SK-N-MC (cell line): ENCODE measurements around the gene MCM7.

Experiments
- DNase-seq: peaks from one replicate; pipeline ENCODE4 v3.0.0-alpha.2; 2011; ENCODE audit warnings: low read depth, low spot score
- H3K27ac ChIP-seq: fragments of 200-600 bp; sonication (generic); 2 replicates; pipeline ENCODE4 v1.5.1; 2016; ENCODE audit warnings: mixed run types
- H3K36me3 ChIP-seq: fragments of 200-600 bp; sonication (generic); 2 replicates; pipeline ENCODE4 v1.6.1; 2017; ENCODE audit warnings: antibody characterized with exemption, low read length, mixed read lengths; ENCODE audit not compliant: insufficient read depth
- H3K4me3 ChIP-seq: fragments of 200-600 bp; sonication (generic); 2 replicates; pipeline ENCODE4 v1.5.1; 2016
- H3K9ac ChIP-seq: fragments of 200-600 bp; sonication (generic); 2 replicates; pipeline ENCODE4 v1.8.0; 2017; ENCODE audit warnings: mixed run types, mixed read lengths; ENCODE audit not compliant: insufficient read length
- H3K9me3 ChIP-seq: fragments of 200-600 bp; sonication (generic); 2 replicates; pipeline ENCODE4 v1.6.1; 2017; ENCODE audit warnings: low read depth, mild to moderate bottlenecking, antibody characterized with exemption, low read length, moderate library complexity, mixed read lengths
- EZH2 ChIP-seq: fragments of 200-600 bp; sonication (generic); IDR thresholded peaks from one replicate; pipeline ENCODE4 v1.6.1; 2017; ENCODE audit warnings: antibody characterized with exemption
- FOXP2 ChIP-seq: optimal IDR thresholded peaks from 2 replicates; pipeline ENCODE3; 2011; ENCODE audit warnings: mild to moderate bottlenecking, moderate library complexity; ENCODE audit not compliant: insufficient read depth; ENCODE audit errors: extremely low read length, control extremely low read depth
- POLR2AphosphoS5 ChIP-seq: IDR thresholded peaks from 2 replicates; pipeline ENCODE4 v1.6.1; 2012; ENCODE audit warnings: mild to moderate bottlenecking, low read depth, low read length, borderline replicate concordance

The MCM7 gene

DNA sequence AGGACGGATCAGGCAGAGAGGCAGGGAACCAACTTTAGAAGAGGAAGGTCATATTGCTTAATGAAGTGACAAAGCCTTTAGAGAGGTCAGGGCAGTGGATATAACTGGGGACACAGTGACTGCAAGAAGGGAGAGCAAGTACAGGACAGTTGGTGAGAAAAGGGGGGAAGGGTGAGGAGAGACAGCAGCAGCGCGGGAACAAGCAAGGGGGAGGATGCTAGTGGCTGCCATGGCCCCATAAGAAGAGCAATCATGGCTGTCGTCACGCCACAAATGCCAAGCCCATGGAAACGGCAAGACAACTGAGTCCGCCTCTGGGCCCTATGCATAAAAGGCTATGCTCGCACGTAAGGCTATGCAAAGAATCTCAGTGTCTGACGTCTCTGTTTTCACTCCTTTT is 28.7 kb downstream of the MCM7 start:
- H3K36me3 ChIP-seq, result peaks cover 90% of the 10 kb centered on the region
- no peak overlapping the region for H3K27ac ChIP-seq
- no peak for DNase-seq
- H3K9me3 ChIP-seq, result peaks cover 63% of the 10 kb centered on the region
- H3K4me3 ChIP-seq, result no peak overlapping the region
- no peak overlapping the region for H3K9ac ChIP-seq
- TF ChIP-seq POLR2AphosphoS5 (no peak), FOXP2 (no peak), EZH2 (no peak)

DNA sequence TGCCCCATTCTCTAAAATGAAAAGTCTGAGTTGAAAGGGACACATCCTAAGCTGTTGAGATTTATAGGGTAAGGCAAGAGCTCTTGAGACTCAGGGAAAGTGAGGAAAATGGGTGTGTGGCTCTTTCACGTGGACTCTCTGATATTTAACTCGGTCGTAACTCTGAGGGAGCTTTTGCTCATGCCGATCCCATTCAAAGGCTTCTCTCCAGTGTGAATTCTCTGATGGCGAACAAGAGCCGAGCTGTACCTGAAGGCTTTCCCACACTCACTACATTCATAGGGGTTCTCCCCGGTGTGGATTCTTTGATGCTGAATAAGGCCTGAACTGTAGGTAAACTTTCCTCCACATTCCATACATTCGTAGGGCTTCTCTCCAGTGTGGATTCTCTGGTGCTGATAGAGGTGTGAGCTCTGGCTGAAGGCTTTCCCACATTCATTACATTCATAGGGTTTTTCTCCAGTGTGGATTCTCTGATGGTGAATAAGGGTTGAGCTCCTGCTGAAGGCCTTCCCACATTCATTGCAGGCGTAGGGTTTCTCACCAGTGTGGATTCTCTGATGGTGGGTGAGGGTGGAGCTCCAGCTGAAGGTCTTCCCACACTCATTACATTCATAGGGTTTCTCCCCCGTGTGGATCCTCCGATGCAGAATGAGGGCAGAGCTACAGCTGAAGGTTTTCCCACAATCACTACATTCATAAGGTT is 30.0 kb downstream of the MCM7 start:
- H3K4me3 ChIP-seq, result peak overlapping the region; percentile 38; the same call in 1 of the 2 replicates
- TF ChIP-seq FOXP2, result no peak
- no peak for TF ChIP-seq EZH2
- TF ChIP-seq POLR2AphosphoS5, result no peak; the same call in 1 of the 2 replicates
- H3K36me3 ChIP-seq, result peaks cover 83% of the 10 kb centered on the region
- H3K9ac ChIP-seq, result no peak overlapping the region
- no peak overlapping the region for H3K27ac ChIP-seq
- peaks cover 55% of the 10 kb centered on the region for H3K9me3 ChIP-seq
- no peak for DNase-seq

DNA sequence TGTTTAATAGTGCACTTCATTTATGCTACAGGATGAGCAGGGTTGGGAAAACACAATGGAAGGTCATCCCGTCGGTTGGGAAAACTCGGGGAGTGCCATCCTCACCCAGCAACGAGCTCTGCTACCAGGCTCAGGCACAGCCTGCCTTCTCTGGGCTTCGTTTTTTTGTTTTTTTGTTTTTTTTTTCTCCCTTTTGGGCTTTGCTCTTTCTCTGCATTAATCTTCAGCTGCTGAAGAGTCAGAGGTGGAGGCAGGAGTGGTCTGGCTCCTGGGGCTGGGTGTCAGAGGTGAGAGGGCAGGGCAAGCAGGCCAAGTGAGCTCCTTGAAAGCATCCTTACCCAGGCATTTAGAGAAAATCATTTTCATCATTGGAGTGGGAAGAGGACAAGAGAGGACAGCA is 31.2 kb downstream of the MCM7 start:
- Histone ChIP-seq H3K27ac (no peak overlapping the region), H3K9me3 (peaks cover 45% of the 10 kb centered on the region), H3K9ac (no peak overlapping the region), H3K4me3 (no peak overlapping the region), H3K36me3 (peaks cover 83% of the 10 kb centered on the region)
- no peak for TF ChIP-seq FOXP2
- no peak for TF ChIP-seq EZH2
- TF ChIP-seq POLR2AphosphoS5, result no peak
- no peak for DNase-seq

DNA sequence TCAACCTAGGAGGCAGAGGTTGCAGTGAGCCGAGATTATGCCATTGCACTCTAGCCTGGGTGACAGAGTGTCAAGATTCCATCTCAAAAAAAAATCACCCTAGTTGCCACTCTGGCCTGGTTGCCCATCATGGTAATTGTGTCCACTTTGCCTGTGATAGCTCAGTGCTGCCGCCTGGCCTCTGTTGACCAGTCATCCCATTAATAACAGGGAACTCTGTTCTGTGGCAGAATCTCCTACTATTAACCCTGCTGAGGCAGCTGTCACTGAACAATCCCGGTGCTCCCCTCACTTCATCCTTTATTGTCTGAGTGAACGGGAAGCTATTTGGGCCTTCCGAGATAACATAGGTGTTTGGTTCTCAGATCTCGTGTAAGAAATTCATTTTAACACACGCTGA is 34.2 kb downstream of the MCM7 start:
- Histone ChIP-seq H3K4me3 (no peak overlapping the region), H3K9me3 (peaks cover 23% of the 10 kb centered on the region), H3K27ac (0 out of 2 replicates have a peak overlapping the region, but pooled peaks have one; percentile 25), H3K9ac (no peak overlapping the region), H3K36me3 (peaks cover 71% of the 10 kb centered on the region)
- no peak for TF ChIP-seq EZH2
- no peak for TF ChIP-seq POLR2AphosphoS5
- TF ChIP-seq FOXP2, result no peak
- DNase-seq, result no peak

DNA sequence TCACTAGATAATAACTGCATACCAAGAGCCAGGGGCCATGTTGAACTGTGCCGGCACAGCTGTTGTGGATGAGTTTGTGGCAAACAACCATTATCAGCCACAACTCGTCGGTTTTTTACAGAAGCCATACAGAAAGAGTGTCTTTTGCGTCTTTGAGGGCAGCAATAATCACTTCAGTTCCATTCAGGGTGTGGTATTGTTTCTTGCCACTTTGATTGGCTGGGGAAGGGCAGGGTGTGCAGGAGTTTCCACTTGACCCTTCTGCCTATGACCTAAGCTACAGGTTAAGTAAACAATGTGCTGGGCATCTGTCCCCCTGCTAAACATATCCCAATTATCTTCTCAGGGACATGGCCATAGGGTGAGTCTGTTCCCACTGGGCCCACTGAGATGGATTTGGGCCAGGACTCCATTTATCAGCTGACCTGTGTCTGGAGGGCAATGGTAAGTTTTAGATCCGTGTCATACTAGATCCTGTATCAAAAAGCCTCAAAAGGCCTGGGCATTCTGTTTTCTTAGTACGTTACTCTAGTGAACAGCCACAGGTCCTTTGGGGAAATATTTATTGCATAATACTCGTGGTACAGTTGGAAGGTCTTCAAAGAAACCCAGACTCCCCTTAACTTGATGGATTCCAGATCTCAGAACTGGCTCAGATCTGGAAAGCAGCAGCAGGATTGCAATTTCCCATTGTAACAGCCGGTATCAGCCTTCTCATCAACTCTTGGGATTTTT is 35.6 kb downstream of the MCM7 start:
- peaks cover 10% of the 10 kb centered on the region for H3K9me3 ChIP-seq
- no peak for DNase-seq
- H3K36me3 ChIP-seq, result peaks cover 63% of the 10 kb centered on the region
- TF ChIP-seq POLR2AphosphoS5 (no peak), EZH2 (no peak), FOXP2 (no peak)
- no peak overlapping the region for H3K4me3 ChIP-seq
- no peak overlapping the region for H3K9ac ChIP-seq
- peak overlapping the region; percentile 51; the same call in 1 of the 2 replicates for H3K27ac ChIP-seq

DNA sequence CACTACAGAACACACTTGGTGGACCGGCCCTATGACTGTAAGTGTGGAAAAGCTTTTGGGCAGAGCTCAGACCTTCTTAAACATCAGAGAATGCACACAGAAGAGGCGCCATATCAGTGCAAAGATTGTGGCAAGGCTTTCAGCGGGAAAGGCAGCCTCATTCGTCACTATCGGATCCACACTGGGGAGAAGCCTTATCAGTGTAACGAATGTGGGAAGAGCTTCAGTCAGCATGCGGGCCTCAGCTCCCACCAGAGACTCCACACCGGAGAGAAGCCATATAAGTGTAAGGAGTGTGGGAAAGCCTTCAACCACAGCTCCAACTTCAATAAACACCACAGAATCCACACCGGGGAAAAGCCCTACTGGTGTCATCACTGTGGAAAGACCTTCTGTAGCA is 37.0 kb downstream of the MCM7 start:
- DNase-seq, result no peak
- Histone ChIP-seq H3K9ac (no peak overlapping the region), H3K4me3 (no peak overlapping the region), H3K27ac (peak overlapping the region; percentile 13; the same call in 1 of the 2 replicates), H3K9me3 (no peaks in the 10 kb centered on the region), H3K36me3 (peaks cover 58% of the 10 kb centered on the region)
- TF ChIP-seq EZH2 (no peak), FOXP2 (no peak), POLR2AphosphoS5 (no peak)

DNA sequence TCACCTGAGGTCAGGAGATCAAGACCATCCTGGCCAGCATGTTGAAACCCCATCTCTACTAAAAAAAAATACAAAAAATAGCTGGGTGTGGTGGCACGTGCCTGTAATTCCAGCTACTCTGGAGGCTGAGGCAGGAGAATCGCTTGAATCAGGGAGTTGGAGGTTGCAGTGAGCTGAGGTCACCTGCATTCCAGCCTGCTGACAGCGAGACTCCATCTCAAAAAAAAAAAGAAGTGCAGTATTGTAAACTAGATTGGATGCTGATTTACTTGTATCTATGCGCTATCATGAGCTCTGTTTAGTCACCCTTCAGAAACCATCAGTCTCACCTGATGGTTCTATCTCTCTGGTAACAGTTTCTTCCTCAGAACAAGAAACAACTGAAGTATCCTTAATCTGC is 37.8 kb downstream of the MCM7 start:
- TF ChIP-seq FOXP2 (no peak), POLR2AphosphoS5 (no peak), EZH2 (no peak)
- no peak overlapping the region for H3K9ac ChIP-seq
- peaks cover 63% of the 10 kb centered on the region for H3K36me3 ChIP-seq
- H3K4me3 ChIP-seq, result no peak overlapping the region
- H3K27ac ChIP-seq, result no peak overlapping the region
- no peak for DNase-seq
- H3K9me3 ChIP-seq, result no peaks in the 10 kb centered on the region

DNA sequence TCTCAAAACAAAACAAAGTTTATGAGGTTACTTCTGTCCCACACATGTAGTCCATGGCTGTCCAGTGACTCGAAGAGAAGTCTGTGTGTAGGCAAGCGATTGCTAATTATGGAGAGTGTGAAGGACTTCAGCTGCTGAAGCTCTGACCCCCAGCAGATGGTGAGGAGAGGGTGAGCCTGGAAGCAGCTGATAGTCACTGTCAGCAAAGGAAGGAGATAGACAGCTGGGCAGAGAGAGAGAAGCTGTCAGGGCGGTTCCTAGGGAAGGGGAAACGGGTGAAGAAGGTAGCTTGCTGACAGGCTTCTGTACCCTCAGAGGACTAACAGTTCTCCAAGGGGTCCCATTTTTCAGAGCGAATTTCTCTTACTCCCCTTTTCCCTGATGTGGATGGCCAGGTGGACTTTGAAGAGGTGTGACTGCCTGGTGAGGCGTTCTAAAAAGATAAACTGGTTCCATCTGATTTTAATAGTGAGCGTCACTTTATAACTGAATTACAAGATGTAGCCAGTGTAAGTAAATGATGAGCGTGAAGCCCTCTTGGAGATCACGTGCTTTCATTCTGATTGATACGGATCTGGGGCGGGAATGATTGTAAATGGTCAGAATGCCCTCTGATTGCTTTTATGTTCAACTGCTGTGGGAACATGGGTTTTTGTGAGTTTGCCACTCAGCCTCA is 39.5 kb downstream of the MCM7 start:
- TF ChIP-seq FOXP2, result no peak
- TF ChIP-seq POLR2AphosphoS5, result no peak
- no peak for TF ChIP-seq EZH2
- H3K4me3 ChIP-seq, result no peak overlapping the region
- no peak overlapping the region for H3K27ac ChIP-seq
- no peaks in the 10 kb centered on the region for H3K9me3 ChIP-seq
- DNase-seq, result no peak
- H3K36me3 ChIP-seq, result peaks cover 70% of the 10 kb centered on the region
- no peak overlapping the region for H3K9ac ChIP-seq
